GM10847 (cell line): ENCODE results near the gene SACM1L.

Source experiments
- POLR2A ChIP-seq: IDR thresholded peaks from 2 replicates; pipeline ENCODE4 v1.6.1; 2011; ENCODE audit not compliant: insufficient read length; ENCODE audit errors: extremely low read depth

SACM1L gene

DNA sequence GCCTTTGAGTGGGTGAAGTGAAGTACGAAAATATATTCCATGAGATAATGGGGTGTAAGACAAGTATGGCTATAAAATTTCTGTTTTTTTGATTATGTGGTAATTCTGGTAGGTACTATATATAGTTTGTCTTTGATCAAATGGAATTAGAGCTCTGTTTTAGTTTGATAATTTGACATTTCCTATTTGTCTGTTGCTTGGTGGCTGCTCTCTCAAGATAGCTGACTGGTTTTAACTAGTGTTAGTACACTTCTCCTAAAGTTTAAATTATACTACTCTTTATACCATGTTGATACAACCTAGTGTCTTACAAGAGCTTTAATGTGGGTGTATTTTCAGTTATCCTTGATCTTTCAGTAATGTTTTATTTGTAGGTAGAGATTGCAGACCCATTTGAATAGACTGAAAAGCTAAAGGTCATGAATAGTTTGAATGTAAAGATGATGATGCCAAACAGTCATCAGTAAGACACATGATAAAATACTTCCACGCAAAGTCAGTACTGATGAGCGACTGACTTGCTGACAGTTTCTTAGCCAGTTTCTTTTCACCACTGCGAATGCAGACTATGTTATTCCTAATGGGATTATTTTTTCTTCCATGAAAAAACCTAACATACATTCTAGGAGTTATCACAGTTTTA is 15.2 kb downstream of the SACM1L start:
- no peak for TF ChIP-seq POLR2A

DNA sequence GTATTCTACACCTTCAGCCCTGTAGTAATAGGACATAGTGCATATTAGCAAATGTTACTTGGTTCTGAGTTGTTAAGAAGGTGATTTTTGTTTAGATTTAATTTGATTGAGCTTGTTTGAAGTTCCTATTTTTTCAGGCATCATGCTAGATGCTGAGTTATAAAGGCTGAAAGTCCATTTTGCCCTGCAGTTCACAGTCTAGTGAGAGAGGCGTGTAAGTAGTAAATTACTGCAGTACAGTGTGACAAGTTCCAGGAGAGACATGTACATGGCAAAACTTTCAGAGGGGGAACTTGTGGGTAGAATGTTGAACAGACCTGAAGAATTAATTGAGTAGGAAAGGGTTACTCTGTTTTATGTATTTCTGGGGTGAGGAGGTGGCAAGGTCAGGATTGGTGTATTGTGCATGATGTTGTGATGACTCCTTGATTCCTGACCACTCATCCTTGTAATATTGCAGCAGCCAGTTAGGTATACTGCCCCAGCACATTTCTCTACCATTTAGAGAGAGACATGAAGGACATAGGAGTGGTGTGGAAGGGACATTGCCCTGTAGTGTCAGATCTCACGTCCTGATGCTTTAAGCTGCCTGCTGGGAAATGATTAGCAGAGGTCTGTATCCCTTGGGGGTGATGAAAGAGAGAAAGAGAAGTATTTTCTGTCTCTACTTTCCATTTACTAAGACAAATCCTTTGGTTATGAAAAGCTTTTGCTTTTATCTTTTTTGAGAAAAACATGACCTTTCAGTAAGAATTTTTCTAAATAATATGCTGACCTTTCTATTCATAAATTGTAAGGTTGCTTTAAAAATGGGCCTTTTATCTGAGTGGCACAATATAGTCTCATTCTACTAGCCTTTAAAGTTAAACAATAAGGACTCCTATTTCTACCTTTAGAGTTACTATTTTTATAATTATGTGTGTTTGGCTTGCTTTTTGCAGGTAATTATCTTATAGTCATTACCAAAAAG is 16.9 kb downstream of the SACM1L start:
- no peak for TF ChIP-seq POLR2A

- TF ChIP-seq POLR2A: no peak
Measured at GRCh38 chr3:45711931-45712330, 22.7 kb downstream of the SACM1L start.

DNA sequence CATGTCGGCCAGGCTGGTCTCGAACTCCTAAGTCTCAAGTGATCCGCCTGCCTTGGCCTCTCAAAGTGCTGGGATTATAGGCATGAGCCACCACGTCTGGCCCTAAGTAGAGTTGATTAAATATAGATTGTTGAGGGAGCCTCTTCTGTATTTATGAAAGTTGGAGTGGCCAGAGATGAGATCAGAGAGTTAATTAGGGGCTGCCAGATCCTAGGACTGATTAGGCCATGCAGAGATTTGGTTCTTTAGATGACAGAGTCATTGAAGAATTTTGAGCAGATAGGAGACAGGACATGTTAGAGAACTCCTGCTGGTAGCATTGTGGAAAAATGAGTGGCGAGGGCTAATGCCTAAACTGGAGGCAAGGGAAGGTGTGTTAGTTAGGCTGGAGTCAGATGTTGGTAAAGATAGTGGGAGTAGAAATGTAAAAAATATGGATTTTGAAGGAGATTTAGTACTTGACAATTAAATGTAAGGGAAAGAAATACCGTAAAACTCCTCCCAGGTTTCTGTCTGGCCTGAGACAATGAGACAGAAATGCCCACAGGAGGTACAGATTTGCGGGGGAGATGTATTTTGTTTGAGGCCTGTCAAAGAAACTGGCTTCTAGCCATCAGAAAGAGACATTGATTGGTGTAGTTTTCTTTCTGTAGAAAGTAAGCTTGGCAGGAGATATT is 23.4 kb downstream of the SACM1L start:
- no peak for TF ChIP-seq POLR2A

- TF ChIP-seq POLR2A: no peak
Measured at GRCh38 chr3:45715945-45716344, 26.7 kb downstream of the SACM1L start.

DNA sequence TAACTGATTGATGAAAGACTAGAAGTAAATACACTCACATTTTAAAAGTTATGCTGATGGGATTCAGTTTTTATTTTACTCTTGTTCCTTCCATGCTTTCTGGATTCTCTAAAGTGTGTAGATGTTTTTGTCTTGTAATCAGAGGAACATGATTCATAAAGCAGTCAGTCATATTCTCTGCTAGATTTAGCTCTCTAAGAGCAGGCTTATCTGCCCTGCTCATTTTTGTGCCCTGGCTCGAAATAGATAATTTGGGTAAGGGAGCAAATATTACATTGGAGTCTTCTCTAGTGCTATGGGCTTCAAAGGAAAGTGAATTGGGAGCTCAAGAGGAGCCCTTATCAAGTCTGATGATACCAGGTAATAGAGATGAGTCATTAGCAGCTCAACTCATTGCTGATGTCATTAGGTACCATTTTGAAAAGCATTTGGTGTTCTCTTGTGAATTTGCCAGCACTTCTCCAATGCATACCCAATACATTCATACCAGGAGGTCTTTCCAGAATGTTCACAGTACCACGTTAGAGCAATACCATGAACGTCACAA is 27.7 kb downstream of the SACM1L start:
- TF ChIP-seq POLR2A: no peak

DNA sequence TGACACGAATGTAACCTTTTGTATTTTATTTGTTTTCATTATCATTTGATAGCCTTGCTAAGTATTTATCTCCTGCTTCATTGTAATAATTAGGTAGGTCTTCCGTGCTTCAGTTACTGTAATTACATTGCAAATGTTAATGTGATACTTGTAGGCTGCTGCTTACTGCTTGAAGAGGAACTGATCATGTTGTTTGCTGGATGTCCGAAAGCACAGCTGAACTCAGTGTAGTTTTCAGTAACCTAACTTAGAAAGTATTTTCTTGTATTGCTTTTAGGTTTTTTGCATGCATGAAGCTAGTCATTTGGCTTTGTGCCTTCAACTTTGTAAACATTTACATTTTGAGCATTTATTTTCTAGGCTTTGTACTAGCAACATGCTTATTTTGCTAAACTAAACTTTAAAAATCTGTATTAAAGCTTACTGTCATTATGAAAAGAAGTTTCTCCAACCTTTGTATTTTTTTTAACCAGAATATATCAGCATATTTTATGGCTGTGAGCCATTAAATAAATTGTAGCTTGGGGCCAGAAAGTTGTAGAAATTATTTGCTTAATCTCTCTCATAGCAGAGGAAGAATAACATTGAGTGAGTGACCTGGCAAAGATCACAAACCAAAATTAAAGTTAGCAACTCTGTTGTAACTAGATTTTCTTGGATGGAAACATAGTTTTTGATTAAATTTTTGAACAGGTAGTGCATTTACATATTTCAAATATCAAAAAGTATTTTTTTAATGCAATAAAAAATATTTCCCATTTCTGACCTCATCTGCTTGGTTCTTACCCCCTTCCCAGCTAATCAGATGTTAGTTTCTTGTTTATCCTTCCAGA is 30.7 kb downstream of the SACM1L start:
- TF ChIP-seq POLR2A: no peak

GRCh38 chr3:45724911-45725310 is 35.7 kb downstream of the SACM1L start:
- no peak for TF ChIP-seq POLR2A

GRCh38 chr3:45729614-45730013 is 40.4 kb downstream of the SACM1L start:
- TF ChIP-seq POLR2A: no peak

GRCh38 chr3:45730409-45731154 is 41.4 kb downstream of the SACM1L start:
- TF ChIP-seq POLR2A: no peak

- TF ChIP-seq POLR2A: no peak
Measured at GRCh38 chr3:45736707-45737106, 47.5 kb downstream of the SACM1L start.

DNA sequence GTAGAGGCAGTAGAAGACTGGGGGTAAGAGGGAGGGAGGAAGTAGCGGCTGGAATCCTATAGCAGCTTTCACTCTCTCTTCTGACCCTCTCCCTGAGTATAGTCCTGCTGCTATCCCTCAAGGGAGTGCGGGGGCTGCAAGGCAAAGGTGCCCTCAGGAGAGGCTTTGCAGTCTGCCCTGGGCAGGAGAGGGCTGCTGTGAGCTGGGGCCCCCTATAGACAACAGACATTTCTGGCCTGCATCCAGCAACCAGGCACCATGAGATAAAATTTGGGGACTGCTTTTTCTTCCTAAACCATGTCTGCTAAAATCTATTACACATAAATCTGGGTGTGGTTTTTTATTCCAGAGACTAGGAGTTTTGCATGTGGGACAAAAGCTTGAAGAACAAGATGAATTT is 48.0 kb downstream of the SACM1L start:
- TF ChIP-seq POLR2A: no peak

DNA sequence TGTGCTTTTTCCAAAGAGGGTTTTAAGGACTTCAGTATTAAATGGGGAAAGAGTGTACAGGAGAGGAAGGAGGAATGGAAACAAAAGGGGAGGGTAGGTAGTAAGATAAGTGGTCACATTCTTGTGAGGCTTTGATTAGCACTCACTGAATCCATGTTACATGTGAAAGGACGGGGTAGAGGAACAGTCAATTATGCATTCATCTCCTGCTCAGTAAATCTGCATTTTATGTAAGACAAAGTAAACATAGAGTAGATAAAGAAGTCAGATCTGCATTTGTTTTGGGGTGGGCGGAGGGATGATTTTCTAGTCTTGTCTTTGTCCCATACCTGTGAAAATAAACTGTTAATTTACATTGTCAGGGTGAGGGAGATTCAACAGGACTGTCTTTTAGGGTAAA is 50.8 kb downstream of the SACM1L start:
- TF ChIP-seq POLR2A: no peak

DNA sequence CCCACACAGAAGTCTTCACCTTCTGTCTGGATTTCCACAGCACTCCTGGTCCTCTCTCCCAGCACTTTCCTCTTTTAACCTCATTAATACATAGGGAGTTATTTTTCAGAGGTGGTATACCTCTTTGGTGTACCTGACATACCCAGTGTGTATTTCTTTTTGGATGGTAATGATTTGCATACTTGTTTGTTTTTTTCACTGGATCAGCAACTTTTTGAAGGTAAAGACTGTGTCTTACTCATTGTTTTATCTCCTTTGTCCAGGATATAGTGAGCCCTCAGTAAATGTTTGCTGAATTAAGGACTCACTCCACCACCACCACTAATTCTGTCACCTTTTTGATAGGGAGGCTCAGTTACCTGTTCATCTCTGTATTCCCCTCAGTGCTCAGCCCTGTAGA is 52.1 kb downstream of the SACM1L start:
- no peak for TF ChIP-seq POLR2A
